HG03442 (cell line): ENCODE measurements around the gene GNL1.
"Not testable (repeated sequence)": the region's sequence is repeated elsewhere in the genome, so short reads cannot be mapped to it uniquely, and the experiment has no call there.

ENCODE experiments used
- ATAC-seq: cut with Tn5 transposase; IDR thresholded peaks from one replicate; pipeline ENCODE4 v1.9.1; 2021; ENCODE audit warnings: mild to moderate bottlenecking, moderate library complexity; ENCODE audit not compliant: unreplicated experiment

The GNL1 gene

DNA sequence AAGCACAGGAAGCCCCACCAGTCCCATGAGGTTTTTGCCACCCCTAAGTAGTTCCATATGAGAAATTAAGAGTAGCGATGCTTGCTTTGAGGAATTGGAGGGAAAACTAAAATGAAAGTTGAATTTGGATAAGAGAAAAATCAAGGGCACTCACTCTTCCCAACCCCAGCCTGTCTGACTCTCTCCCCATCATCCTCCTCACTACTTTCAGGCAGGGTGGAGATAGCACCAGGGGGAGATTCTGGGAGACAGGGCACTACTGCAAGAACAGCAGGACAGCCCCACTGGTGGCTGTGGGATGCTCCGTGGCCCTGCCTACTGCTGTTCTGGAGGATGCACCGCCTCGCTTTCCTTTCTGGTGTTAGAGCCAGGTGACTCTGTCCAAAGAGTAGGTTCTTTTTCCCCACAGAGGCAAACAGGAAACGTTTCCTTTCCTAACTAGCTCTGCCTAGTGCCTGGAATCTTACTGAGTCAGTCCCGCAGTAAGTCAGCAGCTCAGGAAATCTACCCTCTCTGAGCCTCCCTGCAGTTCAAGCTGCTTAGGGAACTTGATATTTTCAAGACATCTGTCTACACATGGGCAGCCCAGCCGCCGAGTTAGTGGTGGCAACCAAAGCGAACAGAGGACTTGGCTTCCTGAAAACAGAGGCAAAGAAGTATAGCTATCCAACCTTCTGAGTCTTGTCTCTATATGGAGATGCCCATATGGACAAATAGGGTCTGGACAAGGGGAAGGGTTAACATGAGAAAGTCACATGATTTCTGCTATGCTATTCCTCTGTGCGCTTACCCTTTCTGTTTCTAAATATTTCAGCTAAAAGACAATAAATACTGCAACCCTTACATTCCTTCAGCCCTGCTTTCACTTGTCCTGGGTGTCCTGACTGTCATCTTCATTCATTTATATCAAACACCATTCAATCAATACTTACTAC is 55.6 kb downstream of the GNL1 start:
- ATAC-seq, result no peak

DNA sequence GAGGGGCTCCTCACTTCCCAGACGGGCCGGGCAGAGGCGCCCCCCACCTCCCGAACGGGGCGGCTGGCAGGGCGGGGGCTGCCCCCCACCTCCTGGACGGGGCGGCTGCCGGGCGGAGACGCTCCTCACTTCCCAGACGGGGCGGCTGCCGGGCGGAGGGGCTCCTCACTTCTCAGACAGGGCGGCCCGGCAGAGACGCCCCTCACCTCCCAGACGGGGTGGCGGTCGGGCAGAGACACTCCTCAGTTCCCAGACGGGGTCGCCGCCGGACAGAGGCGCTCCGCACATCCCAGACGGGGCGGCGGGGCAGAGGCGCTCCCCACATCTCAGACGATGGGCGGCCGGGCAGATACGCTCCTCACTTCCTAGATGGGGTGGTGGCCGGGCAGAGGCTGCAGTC is 57.6 kb downstream of the GNL1 start:
- not testable (repeated sequence) for ATAC-seq

DNA sequence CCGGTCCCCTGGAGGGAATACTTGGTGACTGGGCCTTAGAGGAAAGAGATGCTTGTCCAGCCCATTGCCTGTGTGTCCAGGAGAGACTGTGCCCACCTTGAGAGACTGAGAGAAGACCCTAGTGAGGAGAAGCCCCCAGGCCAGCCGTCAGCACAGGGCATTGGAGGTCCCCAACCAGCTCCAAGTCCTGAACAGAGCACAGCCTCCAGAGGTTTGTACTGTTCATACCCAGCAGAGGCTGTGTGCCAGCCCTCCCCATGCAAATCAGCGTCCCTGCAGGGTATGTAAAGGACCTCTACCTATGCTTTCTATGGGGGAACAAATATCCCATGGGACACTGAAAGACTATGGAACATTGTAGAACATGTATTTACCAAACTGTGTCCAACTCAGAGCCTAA is 58.6 kb downstream of the GNL1 start:
- ATAC-seq, result no peak

DNA sequence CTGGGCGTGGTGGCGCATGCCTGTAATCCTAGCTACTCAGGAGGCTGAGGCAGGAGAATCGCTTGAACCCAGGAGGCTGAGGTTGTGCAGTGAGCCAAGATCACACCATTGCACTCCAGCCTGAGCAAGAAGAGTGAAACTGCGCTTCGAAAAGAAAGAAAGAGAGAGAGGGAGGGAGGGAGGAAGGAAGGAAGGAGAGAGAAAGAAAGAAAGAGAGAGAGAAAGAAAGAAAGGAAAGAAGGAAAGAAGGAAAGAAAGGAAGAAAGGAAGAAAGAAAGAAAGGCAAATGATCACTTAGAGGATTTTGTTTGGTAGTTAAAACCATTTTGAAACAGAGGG is 59.1 kb downstream of the GNL1 start:
- not testable (repeated sequence) for ATAC-seq

DNA sequence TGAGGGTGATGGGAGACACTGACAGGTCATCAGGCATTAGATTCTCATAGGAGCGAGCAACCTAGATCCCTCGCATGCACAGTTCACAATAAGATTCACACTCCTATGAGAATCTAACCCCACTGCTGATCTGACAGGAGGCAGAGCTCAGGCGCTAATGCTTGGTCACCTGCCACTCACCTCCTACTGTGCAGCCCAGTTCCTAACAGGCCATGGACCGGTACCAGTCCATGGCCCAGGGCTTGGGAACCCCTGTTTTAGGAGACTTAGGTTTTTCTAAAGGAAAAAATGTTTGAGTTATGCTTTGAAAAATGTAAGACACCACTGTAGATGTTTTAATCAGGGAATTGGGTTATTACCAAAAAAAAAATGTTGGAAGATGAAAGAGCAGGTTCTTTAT is 60.3 kb downstream of the GNL1 start:
- ATAC-seq, result no peak

DNA sequence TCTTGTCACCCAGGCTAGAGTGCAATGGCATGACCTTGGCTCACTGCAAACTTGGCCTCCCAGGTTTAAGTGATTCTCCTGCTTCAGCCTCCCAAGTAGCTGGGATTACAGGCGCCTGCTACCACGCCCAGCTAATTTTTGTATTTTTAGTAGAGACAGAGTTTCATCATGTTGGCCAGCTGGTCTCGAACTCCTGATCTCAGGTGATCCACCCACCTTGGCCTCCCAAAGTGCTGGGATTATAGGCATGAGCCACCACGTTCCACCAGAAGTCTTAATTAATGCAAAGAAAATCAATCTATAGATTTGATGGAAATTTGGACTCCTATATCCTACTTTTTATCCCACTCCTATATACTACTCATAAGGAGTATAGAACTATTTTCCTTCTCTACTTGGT is 61.2 kb downstream of the GNL1 start:
- not testable (repeated sequence) for ATAC-seq

DNA sequence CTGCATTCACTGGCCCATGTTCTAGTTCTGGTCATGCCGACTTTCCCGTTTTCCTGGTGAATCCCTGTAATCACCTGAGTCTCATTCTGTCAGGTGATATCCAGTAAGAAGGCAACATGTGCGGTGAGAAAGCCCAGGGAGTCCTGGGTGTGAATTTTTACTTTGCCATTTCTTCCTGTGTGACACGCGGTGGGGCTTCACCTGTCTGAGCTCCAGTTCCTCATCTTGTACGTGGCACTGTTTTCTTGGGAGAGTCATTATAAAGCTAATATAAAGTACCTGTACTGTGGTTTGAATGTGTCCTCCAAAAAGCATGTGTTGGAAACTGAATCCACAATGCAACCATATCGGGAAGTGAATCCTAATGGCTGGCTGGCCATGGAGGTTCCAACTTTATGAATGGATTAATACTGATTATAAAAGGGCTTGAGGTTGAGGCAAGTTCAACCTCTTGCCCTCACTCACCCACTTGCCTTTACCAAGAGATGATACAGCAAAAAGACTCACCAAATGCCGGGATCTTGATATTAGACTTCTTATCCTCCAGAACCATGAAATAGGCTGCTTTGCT is 61.9 kb downstream of the GNL1 start:
- ATAC-seq, result no peak

DNA sequence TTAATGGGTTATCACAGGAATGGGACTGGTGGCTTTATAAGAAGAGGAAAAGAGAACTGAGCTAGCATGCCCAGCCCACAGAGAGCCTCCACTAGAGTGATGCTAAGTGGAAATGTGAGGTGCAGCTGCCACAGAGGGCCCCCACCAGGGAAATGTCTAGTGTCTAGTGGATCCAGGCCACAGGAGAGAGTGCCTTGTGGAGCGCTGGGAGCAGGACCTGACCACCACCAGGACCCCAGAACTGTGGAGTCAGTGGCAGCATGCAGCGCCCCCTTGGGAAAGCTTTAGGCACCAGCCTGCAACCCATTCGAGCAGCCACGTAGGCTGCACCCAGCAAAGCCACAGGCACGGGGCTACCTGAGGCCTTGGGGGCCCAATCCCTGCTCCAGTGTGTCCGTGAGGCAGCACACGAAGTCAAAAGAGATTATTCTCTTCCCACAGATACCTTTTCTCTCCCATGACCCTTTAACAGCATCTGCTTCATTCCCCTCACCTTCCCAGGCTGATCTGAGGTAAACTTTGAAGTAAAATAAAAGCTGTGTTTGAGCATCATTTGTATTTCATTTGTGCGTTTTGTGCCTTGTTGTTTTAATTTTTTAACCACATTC is 62.5 kb downstream of the GNL1 start:
- ATAC-seq, result no peak

DNA sequence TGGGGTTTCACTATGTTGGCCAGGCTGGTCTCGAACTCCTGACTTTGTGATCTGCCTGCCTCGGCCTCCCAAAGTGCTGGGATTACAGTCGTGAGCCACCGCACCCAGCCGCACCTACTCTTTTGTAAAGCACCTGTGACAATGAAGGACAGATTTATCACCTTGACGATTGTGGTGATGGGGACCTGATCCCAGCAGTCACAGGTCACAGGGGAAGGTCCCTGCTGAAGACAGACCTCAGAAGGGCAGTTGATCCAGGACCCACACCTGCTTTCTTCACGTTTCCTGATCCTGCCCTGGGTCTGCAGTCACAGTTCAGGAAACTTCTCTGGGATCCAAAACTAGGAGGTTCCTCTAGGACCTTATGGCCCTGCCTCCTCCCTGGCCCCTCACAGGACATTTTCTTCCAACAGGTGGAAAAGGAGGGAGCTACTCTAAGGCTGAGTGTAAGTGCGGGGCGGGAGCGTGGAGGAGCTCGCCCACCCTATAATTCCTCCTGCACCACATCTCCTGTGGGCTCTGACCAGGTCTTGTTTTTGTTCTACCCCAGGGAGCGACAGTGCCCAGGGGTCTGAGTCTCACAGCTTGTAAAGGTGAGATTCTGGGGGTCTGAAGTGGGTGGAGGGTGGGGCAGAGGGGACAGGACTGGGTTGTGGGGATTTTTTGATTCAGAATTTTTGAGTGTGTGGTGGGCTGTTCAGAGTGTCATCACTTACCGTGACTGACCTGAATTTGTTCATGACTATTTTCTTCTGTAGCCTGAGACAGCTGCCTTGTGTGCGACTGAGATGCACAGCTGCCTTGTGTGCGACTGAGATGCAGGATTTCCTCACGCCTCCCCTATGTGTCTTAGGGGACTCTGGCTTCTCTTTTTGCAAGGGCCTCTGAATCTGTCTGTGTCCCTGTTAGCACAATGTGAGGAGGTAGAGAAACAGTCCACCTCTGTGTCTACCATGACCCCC is 64.0 kb downstream of the GNL1 start:
- no peak for ATAC-seq
